Natural killer cell (primary cell): ENCODE results near the gene NANS. TPM values are rescaled to one million over a fixed set of nuclear protein-coding genes. Genes with fewer than 3 reads are reported as not detected.

ENCODE experiments used
- ATAC-seq, 3 donors: fragments of 150-1000 bp in 2 of 3; fragments of 200-7000 bp in 1 of 3; cut with Tn5 transposase; 1 replicate in 1 of 3; 2 replicates in 2 of 3; pipeline ENCODE4 v1.10.0; 2021; ENCODE audit warnings: mild to moderate bottlenecking in 2 of 3, moderate library complexity in 2 of 3
- DNase-seq, 2 donors: peaks; one replicate each; pipeline versions ENCODE4 v3.0.0 to v3.0.0-alpha.2; 2013 to 2021; ENCODE audit warnings: mixed read lengths in 1 of 2
- H3K27ac ChIP-seq: one replicate; pipeline ENCODE4 v1.5.1; 2013; ENCODE audit warnings: mild to moderate bottlenecking, low read length
- H3K27me3 ChIP-seq: one replicate; pipeline ENCODE4 v1.6.1; 2013; ENCODE audit warnings: low read length; ENCODE audit not compliant: control insufficient read depth, insufficient read depth
- H3K36me3 ChIP-seq: one replicate; pipeline ENCODE4 v1.6.1; 2013; ENCODE audit warnings: low read length; ENCODE audit not compliant: control insufficient read depth, insufficient read depth
- H3K4me1 ChIP-seq: one replicate; pipeline ENCODE4 v1.6.1; 2013; ENCODE audit warnings: low read length; ENCODE audit not compliant: control insufficient read depth, insufficient read depth
- H3K4me3 ChIP-seq: one replicate; pipeline ENCODE4 v1.5.1; 2013; ENCODE audit warnings: low read length
- H3K9me3 ChIP-seq: one replicate; pipeline ENCODE4 v1.6.1; 2013; ENCODE audit warnings: low read length; ENCODE audit not compliant: control insufficient read depth, insufficient read depth
- H3K27ac Mint-ChIP-seq, 2 donors: one replicate each; pipeline ENCODE4 v1.8.0; 2022; ENCODE audit warnings: mild to moderate bottlenecking in 2 of 2, mixed read lengths in 2 of 2, moderate library complexity in 1 of 2
- H3K27me3 Mint-ChIP-seq, 2 donors: one replicate each; pipeline ENCODE4 v1.8.0; 2022; ENCODE audit warnings: low read depth in 2 of 2, mixed read lengths in 2 of 2
- H3K36me3 Mint-ChIP-seq: one replicate; pipeline ENCODE4 v1.8.0; 2022; ENCODE audit warnings: mixed read lengths
- H3K4me1 Mint-ChIP-seq, 2 donors: one replicate each; pipeline ENCODE4 v1.8.0; 2022; ENCODE audit warnings: mixed read lengths in 2 of 2
- H3K4me3 Mint-ChIP-seq: one replicate; pipeline ENCODE4 v1.8.0; 2022; ENCODE audit warnings: mild to moderate bottlenecking, moderate library complexity, mixed read lengths
- H3K9me3 Mint-ChIP-seq, 2 donors: one replicate each; pipeline ENCODE4 v1.8.0; 2022; ENCODE audit warnings: mixed read lengths in 2 of 2
- CTCF ChIP-seq: fragments of 200-600 bp; IDR thresholded peaks from one replicate; pipeline ENCODE4 v1.8.0; 2022; ENCODE audit warnings: antibody characterized with exemption
- WGBS: methylation state at CpG from one replicate; pipeline ENCODE4 v1.1.7; 2013; ENCODE audit warnings: missing lambda C conversion rate; ENCODE audit not compliant: insufficient coverage; 5-methylcytosine and 5-hydroxymethylcytosine counted together
- intact Hi-C: fragments of 100-400 bp; cut with micrococcal nuclease; formaldehyde crosslinking; loops from one replicate; pipeline ENCODE4 v1.14.2; 2022
- total RNA-seq, 4 donors: library from RNA; stranded (reverse); fragments of 120-200 nt in 1 of 4; gene quantifications; one replicate each; pipeline versions ENCODE4 v1.2.3 to v1.2.4, GENCODE V29; 2013 to 2022

The NANS gene
- total RNA-seq, 3 donors from 2014 or later (not counting 1 experiment from before 2014, with no cell fraction given), result 30.7 to 36.8 (median 34.1) TPM

- H3K9me3 Mint-ChIP-seq, result no peaks in the 10 kb centered on the region
Measured at GRCh38 chr9:98034593-98035546, 21.7 kb upstream of the NANS start.

DNA sequence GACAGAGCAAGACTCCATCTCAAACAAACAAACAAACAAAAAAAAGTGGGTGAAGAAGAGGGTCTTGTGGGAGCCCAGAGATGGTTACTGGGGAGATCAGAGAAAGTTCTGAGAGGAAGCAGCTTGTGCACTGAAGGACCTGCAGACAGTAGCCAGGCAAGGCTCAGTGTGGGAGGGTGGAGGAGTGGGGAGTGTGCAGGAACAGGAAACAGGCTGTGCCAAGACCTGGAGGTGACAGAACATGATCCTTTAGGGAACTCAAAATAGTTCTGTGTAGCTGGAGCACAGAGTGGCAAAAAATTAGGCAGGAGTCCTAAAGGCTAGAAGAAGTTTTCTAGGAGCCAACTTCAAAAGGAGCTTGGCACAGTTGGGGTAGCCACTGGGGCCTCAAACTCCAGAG, 19.2 kb upstream of the NANS start:
- no peak overlapping the region for H3K27ac Mint-ChIP-seq

More at GRCh38 chr9:98034593-98035546, 21.7 kb upstream of the NANS start:
- H3K27ac ChIP-seq, result no peak overlapping the region
- DNase-seq (peak; percentile 82 to 97), ATAC-seq (peak; percentile 96 to 100 (median 100))
- 35% methylated on average over 18 of the region's 20 CpGs for WGBS
- intact Hi-C loops, result loop anchor here (1.0 to 10.0 kb wide), 3 partner anchors 53 to 320 kb away; partner anchors contain the start of gene ANP32B
- no peak overlapping the region for H3K4me3 ChIP-seq
- Mint-ChIP-seq H3K4me3 (no peak overlapping the region), H3K27me3 (peaks cover 0 to 5% of the 10 kb centered on the region in 2 donors), H3K36me3 (no peaks in the 10 kb centered on the region), H3K27ac (peak overlapping the region in 1 of 2 donors; percentile 42), H3K4me1 (peaks cover 7 to 9% of the 10 kb centered on the region in 2 donors)
- H3K9me3 ChIP-seq, result no peaks in the 10 kb centered on the region
- H3K4me1 ChIP-seq, result peaks cover 4% of the 10 kb centered on the region
- no peaks in the 10 kb centered on the region for H3K36me3 ChIP-seq
- TF ChIP-seq CTCF, result peak; percentile 78
- H3K27me3 ChIP-seq, result no peaks in the 10 kb centered on the region

DNA sequence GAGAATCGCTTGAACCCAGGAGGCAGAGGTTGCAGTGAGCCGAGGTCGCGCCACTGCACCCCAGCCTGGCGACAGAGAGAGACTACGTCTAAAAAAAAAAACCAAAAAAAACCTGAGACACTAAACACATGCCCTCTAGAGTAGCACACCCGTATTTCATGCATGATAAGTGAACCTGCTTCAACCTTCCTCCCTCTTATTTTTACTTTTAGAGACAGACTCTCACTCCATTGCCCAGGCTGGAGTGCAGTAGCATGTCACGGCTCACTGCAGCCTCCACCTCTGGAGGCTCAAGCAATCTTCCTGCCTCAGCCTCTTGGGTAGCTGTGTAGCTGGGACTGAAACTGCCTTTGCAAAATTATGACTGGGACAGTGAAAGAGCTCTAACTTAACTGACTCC, 17.6 kb upstream of the NANS start:
- 80% methylated on average over 8 of the region's 8 CpGs for WGBS
- no peak for ATAC-seq
- intact Hi-C loops, result loop anchor here (10.0 kb wide), 1 partner anchor 324 kb away; no protein-coding TSS in a partner anchor
- no peaks in the 10 kb centered on the region for H3K36me3 ChIP-seq
- no peak overlapping the region for H3K27ac ChIP-seq
- H3K27ac Mint-ChIP-seq, result no peak overlapping the region
- no peaks in the 10 kb centered on the region for H3K27me3 ChIP-seq
- no peaks in the 10 kb centered on the region for H3K36me3 Mint-ChIP-seq
- no peak overlapping the region for H3K4me3 ChIP-seq
- TF ChIP-seq CTCF, result no peak
- H3K27me3 Mint-ChIP-seq, result peaks cover 0 to 6% of the 10 kb centered on the region in 2 donors
- H3K9me3 ChIP-seq, result no peaks in the 10 kb centered on the region
- H3K4me1 ChIP-seq, result peaks cover 4% of the 10 kb centered on the region
- DNase-seq, result no peak
- no peak overlapping the region for H3K4me3 Mint-ChIP-seq
- H3K4me1 Mint-ChIP-seq, result peaks cover 7 to 9% of the 10 kb centered on the region in 2 donors
- H3K9me3 Mint-ChIP-seq, result no peaks in the 10 kb centered on the region

More for the DNA sequence above, 19.2 kb upstream of the NANS start:
- Mint-ChIP-seq H3K27me3 (peaks cover 0 to 6% of the 10 kb centered on the region in 2 donors), H3K36me3 (no peaks in the 10 kb centered on the region), H3K4me3 (no peak overlapping the region), H3K9me3 (no peaks in the 10 kb centered on the region), H3K4me1 (peaks cover 7 to 9% of the 10 kb centered on the region in 2 donors)
- Histone ChIP-seq H3K27me3 (no peaks in the 10 kb centered on the region), H3K4me1 (peaks cover 4% of the 10 kb centered on the region), H3K27ac (no peak overlapping the region), H3K4me3 (no peak overlapping the region), H3K9me3 (no peaks in the 10 kb centered on the region), H3K36me3 (no peaks in the 10 kb centered on the region)
- intact Hi-C loops, result loop anchor here (10.0 kb wide), 1 partner anchor 323 kb away; no protein-coding TSS in a partner anchor
- TF ChIP-seq CTCF, result no peak
- no peak for ATAC-seq
- DNase-seq, result no peak
